Lower lobe of right lung (tissue), 2 donors: Measurements from ENCODE around the gene ABCC10. TPM values are rescaled to one million over a fixed set of nuclear protein-coding genes. Genes with fewer than 3 reads are reported as not detected.

ENCODE experiments used
- ATAC-seq, 2 donors: fragments of 200-7000 bp; cut with Tn5 transposase; one replicate each; pipeline ENCODE4 v1.9.1; 2020 to 2022; ENCODE audit warnings: mild to moderate bottlenecking in 2 of 2, moderate library complexity in 2 of 2
- DNase-seq: peaks from one replicate; pipeline ENCODE4 v3.0.0-alpha.2; 2020
- H3K27ac ChIP-seq: fragments of 200-600 bp; one replicate; pipeline ENCODE4 v1.8.0; 2022
- H3K27me3 ChIP-seq: fragments of 200-600 bp; one replicate; pipeline ENCODE4 v1.8.0; 2022; ENCODE audit warnings: low read depth
- H3K36me3 ChIP-seq: fragments of 200-600 bp; one replicate; pipeline ENCODE4 v1.8.0; 2022; ENCODE audit warnings: mild to moderate bottlenecking
- H3K4me1 ChIP-seq: fragments of 200-600 bp; one replicate; pipeline ENCODE4 v1.8.0; 2022
- H3K4me3 ChIP-seq: fragments of 200-600 bp; one replicate; pipeline ENCODE4 v1.8.0; 2022; ENCODE audit warnings: mild to moderate bottlenecking
- H3K9me3 ChIP-seq: fragments of 200-600 bp; one replicate; pipeline ENCODE4 v1.8.0; 2022
- CTCF ChIP-seq: fragments of 200-600 bp; IDR thresholded peaks from one replicate; pipeline ENCODE4 v1.8.0; 2022; ENCODE audit warnings: antibody characterized with exemption, mild to moderate bottlenecking
- intact Hi-C: fragments of 100-400 bp; cut with DNase I; formaldehyde crosslinking; loops from one replicate; pipeline ENCODE4 v1.11.0; 2022
- total RNA-seq: library from RNA; stranded (reverse); fragmentation: NEBNext Ultra II Directional; extraction: Animal tissue kit (Norgen Biotek cat#: 25700); gene quantifications from one replicate; pipeline ENCODE4 v1.2.1, GENCODE V29; 2021
- donor health status: DM: no; HTN: yes; CAD: no; lungs with severe emphysema.

ABCC10 gene
- total RNA-seq, 1 donor from 2014 or later: 34.4 TPM

- Histone ChIP-seq H3K36me3 (peaks cover 78% of the 10 kb centered on the region), H3K27ac (no peak overlapping the region), H3K4me1 (peaks cover 17% of the 10 kb centered on the region), H3K27me3 (no peaks in the 10 kb centered on the region), H3K4me3 (no peak overlapping the region), H3K9me3 (no peaks in the 10 kb centered on the region)
- intact Hi-C loops: no loop called here
- ATAC-seq (no peak), DNase-seq (no peak)
- TF ChIP-seq CTCF: no peak
These were observed 8.5 kb downstream of the ABCC10 start for GRCh38 chr6:43435682-43436437.

- Histone ChIP-seq H3K36me3 (peaks cover 81% of the 10 kb centered on the region), H3K4me1 (peaks cover 17% of the 10 kb centered on the region), H3K4me3 (no peak overlapping the region), H3K9me3 (no peaks in the 10 kb centered on the region), H3K27ac (no peak overlapping the region), H3K27me3 (no peaks in the 10 kb centered on the region)
- intact Hi-C loops: no loop called here
- DNase-seq (no peak), ATAC-seq (peak; percentile 65 to 68)
- no peak for TF ChIP-seq CTCF
These were observed 9.4 kb downstream of the ABCC10 start for GRCh38 chr6:43436577-43437282.

GRCh38 chr6:43437700-43438099, 10.4 kb downstream of the ABCC10 start:
- intact Hi-C loops: no loop called here
- peaks cover 81% of the 10 kb centered on the region for H3K36me3 ChIP-seq
- H3K27ac ChIP-seq: no peak overlapping the region

GRCh38 chr6:43442935-43443334, 15.6 kb downstream of the ABCC10 start:
- no peak for TF ChIP-seq CTCF
- Histone ChIP-seq H3K4me1 (no peaks in the 10 kb centered on the region), H3K4me3 (no peak overlapping the region), H3K27me3 (no peaks in the 10 kb centered on the region), H3K9me3 (no peaks in the 10 kb centered on the region), H3K27ac (no peak overlapping the region), H3K36me3 (peaks cover 99% of the 10 kb centered on the region)
- intact Hi-C loops: no loop called here
- DNase-seq (no peak), ATAC-seq (no peak)

More at GRCh38 chr6:43437700-43438099, 10.4 kb downstream of the ABCC10 start:
- Histone ChIP-seq H3K4me3 (no peak overlapping the region), H3K9me3 (no peaks in the 10 kb centered on the region), H3K27me3 (no peaks in the 10 kb centered on the region), H3K4me1 (peaks cover 17% of the 10 kb centered on the region)
- no peak for TF ChIP-seq CTCF
- no peak for DNase-seq
- ATAC-seq: no peak

GRCh38 chr6:43444036-43444435, 16.7 kb downstream of the ABCC10 start:
- no peaks in the 10 kb centered on the region for H3K9me3 ChIP-seq
- intact Hi-C loops: no loop called here

More at GRCh38 chr6:43444036-43444435, 16.7 kb downstream of the ABCC10 start:
- H3K4me1 ChIP-seq: no peaks in the 10 kb centered on the region
- H3K27ac ChIP-seq: no peak overlapping the region
- no peak for TF ChIP-seq CTCF
- no peak overlapping the region for H3K4me3 ChIP-seq
- no peaks in the 10 kb centered on the region for H3K27me3 ChIP-seq
- no peak for DNase-seq
- ATAC-seq: no peak
- H3K36me3 ChIP-seq: peaks cover 99% of the 10 kb centered on the region
